RWPE1 (cell line): ENCODE results near the gene WNT2.

Experiments used
- CTCF ChIA-PET: fragments of 350-600 bp; sonication (Branson Sonifier 250); formaldehyde crosslinking; extraction: SDS; loops from one replicate; lab custom pipeline; 2021; lab: Yijun Ruan, JAX
- POLR2A ChIA-PET: fragments of 400-600 bp; formaldehyde crosslinking; extraction: SDS; loops from one replicate; lab custom pipeline; 2020; ENCODE audit warnings: antibody characterized with exemption; ENCODE audit not compliant: low non-redundant PET; lab: Yijun Ruan, JAX
- DNase-seq: peaks from one replicate; pipeline ENCODE4 v3.0.0; 2012; ENCODE audit warnings: low spot score
- H3K27ac ChIP-seq: fragments of 450-650 bp; 2 replicates; pipeline ENCODE4 v1.5.1; 2017
- TF ChIP-seq, protein P1 (sequence below): fragments of 450-650 bp; conservative IDR thresholded peaks from 2 replicates; pipeline ENCODE4 v1.5.1; 2017; ENCODE audit warnings: low read depth, mild to moderate bottlenecking

Gene WNT2

DNA sequence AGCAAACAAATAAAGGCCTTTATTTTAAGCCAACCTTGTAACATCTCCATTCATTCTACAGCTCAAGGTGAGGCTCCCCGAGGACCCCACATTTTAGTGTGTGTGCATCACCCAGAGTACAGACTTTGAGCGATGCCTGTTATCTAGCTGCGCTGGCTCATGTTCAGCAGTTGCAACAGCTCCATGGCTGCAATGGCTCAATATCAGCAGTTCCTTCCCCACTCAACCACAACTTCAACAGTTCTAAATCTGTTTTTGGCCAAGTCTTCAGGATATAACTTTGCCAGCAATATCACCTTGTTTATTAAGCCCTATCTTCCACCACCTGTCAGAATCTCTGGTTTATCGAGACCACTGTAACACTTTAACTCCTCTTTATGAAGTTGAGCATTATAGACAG lies 95.8 kb downstream of the WNT2 start:
- no peak overlapping the region for H3K27ac ChIP-seq
- no peak for DNase-seq
- POLR2A ChIA-PET: no interaction called here
- CTCF ChIA-PET: interaction anchor here (0.7 kb wide), 1 partner anchor 15 kb away, joined by 3 read pairs; no protein-coding TSS in a partner anchor
- TF ChIP-seq, protein P1, sequence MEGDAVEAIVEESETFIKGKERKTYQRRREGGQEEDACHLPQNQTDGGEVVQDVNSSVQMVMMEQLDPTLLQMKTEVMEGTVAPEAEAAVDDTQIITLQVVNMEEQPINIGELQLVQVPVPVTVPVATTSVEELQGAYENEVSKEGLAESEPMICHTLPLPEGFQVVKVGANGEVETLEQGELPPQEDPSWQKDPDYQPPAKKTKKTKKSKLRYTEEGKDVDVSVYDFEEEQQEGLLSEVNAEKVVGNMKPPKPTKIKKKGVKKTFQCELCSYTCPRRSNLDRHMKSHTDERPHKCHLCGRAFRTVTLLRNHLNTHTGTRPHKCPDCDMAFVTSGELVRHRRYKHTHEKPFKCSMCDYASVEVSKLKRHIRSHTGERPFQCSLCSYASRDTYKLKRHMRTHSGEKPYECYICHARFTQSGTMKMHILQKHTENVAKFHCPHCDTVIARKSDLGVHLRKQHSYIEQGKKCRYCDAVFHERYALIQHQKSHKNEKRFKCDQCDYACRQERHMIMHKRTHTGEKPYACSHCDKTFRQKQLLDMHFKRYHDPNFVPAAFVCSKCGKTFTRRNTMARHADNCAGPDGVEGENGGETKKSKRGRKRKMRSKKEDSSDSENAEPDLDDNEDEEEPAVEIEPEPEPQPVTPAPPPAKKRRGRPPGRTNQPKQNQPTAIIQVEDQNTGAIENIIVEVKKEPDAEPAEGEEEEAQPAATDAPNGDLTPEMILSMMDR: no peak

DNA sequence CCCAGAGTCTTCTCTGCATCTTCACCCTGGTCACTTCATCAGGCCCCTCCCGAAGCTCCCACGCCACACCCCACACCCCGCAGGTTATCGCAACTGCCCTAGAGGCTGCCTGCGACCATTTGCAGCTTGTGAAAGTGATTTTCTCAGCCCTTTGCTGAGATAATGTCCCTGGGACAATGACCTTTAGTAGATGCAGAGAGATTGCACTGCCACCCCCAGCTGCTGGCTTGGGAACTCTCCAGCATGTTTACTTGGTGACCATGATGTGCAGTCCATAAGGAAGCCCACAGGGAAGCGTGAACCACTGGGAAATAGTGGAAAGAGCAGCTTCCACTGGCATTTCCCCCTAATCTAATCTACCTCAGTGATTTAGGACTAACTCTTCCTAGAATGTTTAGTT lies 97.3 kb downstream of the WNT2 start:
- no peak for DNase-seq
- ChIA-PET CTCF (interaction anchor here (1.3 kb wide), 1 partner anchor 13 kb away, joined by 3 read pairs; no protein-coding TSS in a partner anchor), POLR2A (no interaction called here)
- no peak overlapping the region for H3K27ac ChIP-seq
- TF ChIP-seq, protein P1: no peak
